Heart right ventricle (tissue), 16 donors: ENCODE measurements around the gene TMEM62. TPM values are rescaled to one million over a fixed set of nuclear protein-coding genes. Genes with fewer than 3 reads are reported as not detected.

Experiments used
- ATAC-seq, 8 donors: fragments of 200-7000 bp; cut with Tn5 transposase; one replicate each; pipeline ENCODE4 v1.9.1; 2020; ENCODE audit warnings: mild to moderate bottlenecking in 8 of 8, moderate library complexity in 8 of 8, moderate number of reproducible peaks in 1 of 8
- DNase-seq, 2 donors: peaks; one replicate each; pipeline ENCODE4 v3.0.0-alpha.2; 2020
- H3K27ac ChIP-seq, 10 donors: fragments of 200-600 bp; sonication (generic) in 2 of 10; one replicate each; pipeline versions ENCODE4 v1.5.0 to v1.8.0; 2020 to 2022; ENCODE audit warnings: mild to moderate bottlenecking in 3 of 10
- H3K27me3 ChIP-seq, 7 donors: fragments of 200-600 bp; one replicate each; pipeline ENCODE4 v1.8.0; 2021 to 2022; ENCODE audit warnings: mild to moderate bottlenecking in 2 of 7
- H3K36me3 ChIP-seq, 9 donors: fragments of 200-600 bp; sonication (generic) in 1 of 9; one replicate each; pipeline versions ENCODE4 v1.5.0 to v1.8.0; 2020 to 2022; ENCODE audit warnings: mild to moderate bottlenecking in 2 of 9
- H3K4me1 ChIP-seq, 9 donors: fragments of 200-600 bp; sonication (generic) in 1 of 9; one replicate each; pipeline versions ENCODE4 v1.5.0 to v1.8.0; 2020 to 2022; ENCODE audit warnings: mild to moderate bottlenecking in 4 of 9
- H3K4me3 ChIP-seq, 10 donors: fragments of 200-600 bp; sonication (generic) in 2 of 10; one replicate each; pipeline versions ENCODE4 v1.5.0 to v1.8.0; 2020 to 2022; ENCODE audit warnings: mild to moderate bottlenecking in 7 of 10, moderate library complexity in 2 of 10
- H3K9me3 ChIP-seq, 11 donors: fragments of 200-600 bp in 10 of 11; sonication (generic) in 2 of 11; one replicate each; pipeline versions ENCODE4 v1.5.0 to v1.8.0; 2013 to 2022; ENCODE audit warnings: mild to moderate bottlenecking in 2 of 11, control low read depth in 1 of 11, moderate library complexity in 1 of 11
- CTCF ChIP-seq, 9 donors: fragments of 200-600 bp; sonication (generic) in 2 of 9; IDR thresholded peaks; one replicate each; pipeline versions ENCODE4 v1.5.0 to v1.8.0; 2021 to 2022; ENCODE audit warnings: antibody characterized with exemption in 9 of 9, mild to moderate bottlenecking in 5 of 9, moderate library complexity in 1 of 9
- WGBS, 2 donors: extraction: QIAGEN DNeasy Blood & Tissue Kit; methylation state at CpG; one replicate each; pipeline ENCODE4 v1.1.7; 2013; ENCODE audit warnings: inconsistent platforms in 1 of 2; 5-methylcytosine and 5-hydroxymethylcytosine counted together
- intact Hi-C, 10 donors: fragments of 100-400 bp; cut with DNase I; formaldehyde crosslinking; loops; one replicate each; pipeline versions ENCODE4 v1.11.1 to v1.14.2; 2022
- polyA plus RNA-seq, 2 donors: library from polyadenylated mRNA; stranded (reverse); fragments of 200-250 nt; gene quantifications; one replicate each; pipeline ENCODE4 v1.2.3, GENCODE V29; 2013
- total RNA-seq, 10 donors: library from RNA; stranded (reverse); fragmentation: NEBNext Ultra II Directional in 3 of 10; extraction: Animal tissue kit (Norgen Biotek cat#: 25700) in 3 of 10; gene quantifications; one replicate each; pipeline versions ENCODE4 v1.2.1 to v1.2.4, GENCODE V29; 2021 to 2023
- donor health status: Arrhythmogenic right ventricular cardiomyopathy.
- donor health status: ischemic (EF 13 %, LVEDD 7.1; RV severe dilation, severe dysfunction).
- donor health status: healthy with polysubstance abuse.
- donor health status: DM: no; HTN: yes; CAD: no.
- donor health status: DM: no; HTN: no; CAD: no.
- donor health status: ischemic (EF 25% LVEDD 6.9; RV normal size, moderate dysfunction).
- donor health status: ischemic (EF 25% LVEDD 5.7; RV mildly dilated, moderate dysfunction).
- donor health status: healthy.
- donor health status: DM: yes; HTN: yes; CAD: no.
- donor health status: Ischemic cardiomyopathy.
- donor health status: ischemic (EF 35%, LVEDD 5.7; RV mildly dilated, moderate dysfunction).
- donor health status: nonischemic (EF 11% LVEDD 7.7; RV severe dilation, severe dysfunction).
- donor health status: DM: yes; HTN: yes; CAD: no.
- donor health status: PGD.
- donor health status: ischemic (EF 29% LVEDD 5.4; RV normal size, mild dysfunction).
- donor health status: nonischemic (EF 23%, LVEDD 6.1; RV moderate dilation, normal function).

The TMEM62 gene
- total and polyA plus RNA-seq, 12 donors: 7.6 to 13.9 (median 11.7) TPM

GRCh38 chr15:43211224-43211735 is 77.9 kb downstream of the TMEM62 start:
- Histone ChIP-seq H3K27ac (no peak overlapping the region), H3K36me3 (no peaks in the 10 kb centered on the region), H3K4me1 (peaks cover 0 to 10% (median 0%) of the 10 kb centered on the region in 9 donors), H3K27me3 (peaks cover 0 to 26% (median 7%) of the 10 kb centered on the region in 7 donors), H3K9me3 (no peaks in the 10 kb centered on the region), H3K4me3 (no peak overlapping the region)
- ATAC-seq (no peak), DNase-seq (no peak)
- TF ChIP-seq CTCF (IDR thresholded peaks at IDR 0.05): no peak
- intact Hi-C loops: no loop called here
- WGBS, 2 donors: 76 to 80% methylated on average over 4 of the region's 4 CpGs

GRCh38 chr15:43212299-43212698 is 78.9 kb downstream of the TMEM62 start:
- H3K36me3 ChIP-seq: no peaks in the 10 kb centered on the region
- H3K4me3 ChIP-seq: no peak overlapping the region
- no peak overlapping the region for H3K27ac ChIP-seq
- peaks cover 0 to 10% (median 0%) of the 10 kb centered on the region in 9 donors for H3K4me1 ChIP-seq
- ATAC-seq: no peak
- no peaks in the 10 kb centered on the region for H3K9me3 ChIP-seq
- intact Hi-C loops: no loop called here
- DNase-seq: no peak
- peaks cover 0 to 26% (median 7%) of the 10 kb centered on the region in 7 donors for H3K27me3 ChIP-seq
- WGBS, 2 donors: 70 to 77% methylated on average over 7 to 8 of the region's 8 CpGs
- no peak for TF ChIP-seq CTCF (IDR thresholded peaks at IDR 0.05)

GRCh38 chr15:43212951-43213350 is 79.6 kb downstream of the TMEM62 start:
- H3K9me3 ChIP-seq: no peaks in the 10 kb centered on the region
- no peaks in the 10 kb centered on the region for H3K36me3 ChIP-seq
- no peak overlapping the region for H3K27ac ChIP-seq
- H3K4me1 ChIP-seq: peaks cover 0 to 10% (median 0%) of the 10 kb centered on the region in 9 donors
- intact Hi-C loops: no loop called here
- no peak for TF ChIP-seq CTCF (IDR thresholded peaks at IDR 0.05)
- no peak for DNase-seq
- H3K27me3 ChIP-seq: peaks cover 0 to 22% (median 7%) of the 10 kb centered on the region in 7 donors
- no peak overlapping the region for H3K4me3 ChIP-seq
- no peak for ATAC-seq

GRCh38 chr15:43213466-43213865 is 80.1 kb downstream of the TMEM62 start:
- 84 to 89% methylated on average over 5 of the region's 5 CpGs for WGBS, 2 donors
- H3K27me3 ChIP-seq: peaks cover 0 to 17% (median 10%) of the 10 kb centered on the region in 7 donors
- H3K4me3 ChIP-seq: no peak overlapping the region
- no peak for TF ChIP-seq CTCF (IDR thresholded peaks at IDR 0.05)
- no peak for DNase-seq
- H3K27ac ChIP-seq: no peak overlapping the region
- intact Hi-C loops: no loop called here
- H3K4me1 ChIP-seq: peaks cover 0 to 10% (median 0%) of the 10 kb centered on the region in 9 donors
- no peaks in the 10 kb centered on the region for H3K36me3 ChIP-seq
- ATAC-seq: no peak
- H3K9me3 ChIP-seq: no peaks in the 10 kb centered on the region
